ENCODE measurements around the gene RITA1.
A peak's percentile ranks its signal among the peaks of the same experiment; 100 is the strongest.

RITA1 gene

DNA sequence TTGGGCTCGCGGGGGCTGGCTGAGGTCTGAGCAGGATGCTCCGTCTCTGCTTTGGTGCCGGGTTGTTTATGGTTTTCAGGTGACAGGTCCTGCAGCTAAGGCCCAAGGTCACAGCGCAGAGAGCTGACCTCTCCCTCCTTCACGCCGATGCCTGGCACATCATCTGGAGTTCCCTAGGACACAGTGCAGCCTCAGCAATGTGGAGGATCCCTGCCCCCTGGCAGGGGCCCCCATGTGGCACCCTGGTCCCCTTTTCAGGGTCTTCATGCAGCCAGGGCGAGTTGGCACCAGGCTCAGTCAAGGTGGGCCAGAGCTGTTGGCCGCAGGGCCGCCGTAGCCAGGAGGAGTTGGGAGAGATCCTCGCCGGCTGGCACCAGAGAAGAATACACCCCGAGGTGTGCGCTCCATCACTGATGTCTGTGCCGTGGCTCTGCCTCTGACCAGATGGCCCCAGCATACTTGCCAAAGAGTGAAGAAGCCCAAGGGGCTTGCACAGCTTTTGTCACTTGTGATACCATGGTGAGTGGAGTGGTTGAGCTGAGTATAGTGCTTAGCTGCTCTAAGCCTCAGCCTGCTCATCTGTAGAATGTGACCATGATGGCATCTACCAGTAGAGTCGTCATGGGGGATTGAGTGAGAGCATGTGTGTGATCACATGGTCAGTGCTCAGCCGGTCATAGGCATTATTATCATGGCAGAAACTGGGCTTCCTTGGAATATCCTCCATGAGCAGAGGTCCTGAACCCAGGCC, 46.7 kb downstream of the RITA1 start:
- peak overlapping the region; percentile 33 for H3K4me3 ChIP-seq (ENCODE audit: low read depth, low read length)

GRCh38 chr12:113232840-113233585, 47.5 kb downstream of the RITA1 start:
- Histone ChIP-seq H3K4me1 (peaks cover 55% of the 10 kb centered on the region), H3K27ac (peak overlapping the region; percentile 82), H3K9me3 (ENCODE audit: control insufficient read depth, low read length) (no peaks in the 10 kb centered on the region), H3K9ac (no peak overlapping the region), H3K4me2 (ENCODE audit: low read length) (peak overlapping the region; percentile 49), H3K79me2 (peaks cover 18% of the 10 kb centered on the region), H2AFZ (peak overlapping the region; percentile 26), H3K36me3 (ENCODE audit: control insufficient read depth, insufficient read depth, low read length) (no peaks in the 10 kb centered on the region), H3K4me3 (ENCODE audit: low read depth, low read length) (peak overlapping the region; percentile 33), H3K27me3 (ENCODE audit: control insufficient read depth, insufficient read depth, low read length) (no peaks in the 10 kb centered on the region)
- TF ChIP-seq CTCF (IDR thresholded peaks at IDR 0.05), result peak; percentile 59

More for the DNA sequence above, 46.7 kb downstream of the RITA1 start:
- TF ChIP-seq CTCF (IDR thresholded peaks at IDR 0.05), result no peak
- H3K9ac ChIP-seq, result no peak overlapping the region
- no peaks in the 10 kb centered on the region for H3K36me3 ChIP-seq (ENCODE audit: control insufficient read depth, insufficient read depth, low read length)
- peaks cover 51% of the 10 kb centered on the region for H3K4me1 ChIP-seq
- peak overlapping the region; percentile 49 for H3K4me2 ChIP-seq (ENCODE audit: low read length)
- H3K9me3 ChIP-seq (ENCODE audit: control insufficient read depth, low read length), result no peaks in the 10 kb centered on the region
- H3K79me2 ChIP-seq, result peaks cover 24% of the 10 kb centered on the region
- H2AFZ ChIP-seq, result peak overlapping the region; percentile 26
- no peaks in the 10 kb centered on the region for H3K27me3 ChIP-seq (ENCODE audit: control insufficient read depth, insufficient read depth, low read length)
- peak overlapping the region; percentile 82 for H3K27ac ChIP-seq

DNA sequence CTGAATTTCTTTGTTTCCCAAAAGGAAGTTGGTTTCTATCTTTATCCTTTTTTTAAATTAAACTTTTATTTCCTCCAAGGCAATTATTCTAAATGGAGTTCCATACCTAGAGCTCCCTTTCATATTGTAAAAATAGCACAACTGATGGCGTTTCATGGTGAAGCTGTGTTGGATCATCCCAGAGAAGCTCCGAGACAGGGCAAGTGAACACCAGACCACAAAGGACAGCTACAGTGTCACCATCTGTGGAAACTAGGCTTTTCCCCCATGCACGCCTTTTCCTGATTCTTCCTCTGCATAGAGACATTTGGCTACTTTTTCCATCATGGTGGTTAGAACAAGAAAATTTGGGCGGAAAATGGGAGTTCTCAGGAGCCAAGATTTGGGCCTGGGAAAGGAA, 48.4 kb downstream of the RITA1 start:
- Histone ChIP-seq H3K9me3 (ENCODE audit: control insufficient read depth, low read length) (no peaks in the 10 kb centered on the region), H3K4me1 (peaks cover 55% of the 10 kb centered on the region), H3K27me3 (ENCODE audit: control insufficient read depth, insufficient read depth, low read length) (no peaks in the 10 kb centered on the region), H3K4me3 (ENCODE audit: low read depth, low read length) (no peak overlapping the region), H3K79me2 (peaks cover 10% of the 10 kb centered on the region), H3K27ac (peak overlapping the region; percentile 82), H3K9ac (no peak overlapping the region), H3K36me3 (ENCODE audit: control insufficient read depth, insufficient read depth, low read length) (no peaks in the 10 kb centered on the region), H2AFZ (no peak overlapping the region), H3K4me2 (ENCODE audit: low read length) (peak overlapping the region; percentile 49)
- no peak for TF ChIP-seq CTCF (IDR thresholded peaks at IDR 0.05)

GRCh38 chr12:113234483-113234882, 49.0 kb downstream of the RITA1 start:
- H3K9ac ChIP-seq, result no peak overlapping the region
- H3K79me2 ChIP-seq, result peaks cover 7% of the 10 kb centered on the region
- H3K4me1 ChIP-seq, result peaks cover 55% of the 10 kb centered on the region
- no peak overlapping the region for H3K4me3 ChIP-seq (ENCODE audit: low read depth, low read length)
- H3K4me2 ChIP-seq (ENCODE audit: low read length), result peak overlapping the region; percentile 31
- peak overlapping the region; percentile 82 for H3K27ac ChIP-seq
- no peaks in the 10 kb centered on the region for H3K36me3 ChIP-seq (ENCODE audit: control insufficient read depth, insufficient read depth, low read length)
- no peak for TF ChIP-seq CTCF (IDR thresholded peaks at IDR 0.05)
- H3K9me3 ChIP-seq (ENCODE audit: control insufficient read depth, low read length), result no peaks in the 10 kb centered on the region
- no peaks in the 10 kb centered on the region for H3K27me3 ChIP-seq (ENCODE audit: control insufficient read depth, insufficient read depth, low read length)
- H2AFZ ChIP-seq, result no peak overlapping the region
